Measurements from ENCODE around the gene FAM120A. TPM values are rescaled to one million over a fixed set of nuclear protein-coding genes. Genes with fewer than 3 reads are reported as not detected.

FAM120A gene
- polyA plus RNA-seq, 5 donors: 62.3 to 75.1 (median 67.0) TPM

GRCh38 chr9:93552923-93553322 is 101.4 kb downstream of the FAM120A start:
- no peak for DNase-seq

GRCh38 chr9:93555370-93555769 is 103.9 kb downstream of the FAM120A start:
- DNase-seq: no peak

- no peak for DNase-seq
Measured at GRCh38 chr9:93557366-93558137, 106.1 kb downstream of the FAM120A start.

- no peak for DNase-seq
Measured at GRCh38 chr9:93558503-93558902, 107.0 kb downstream of the FAM120A start.

- DNase-seq: no peak
Measured at GRCh38 chr9:93560991-93561390, 109.5 kb downstream of the FAM120A start.

- DNase-seq: no peak
Measured at GRCh38 chr9:93562157-93562556, 110.7 kb downstream of the FAM120A start.

GRCh38 chr9:93565089-93565488 is 113.6 kb downstream of the FAM120A start:
- DNase-seq: no peak

- peak; percentile 97 for DNase-seq
Measured at GRCh38 chr9:93566408-93567270, 115.2 kb downstream of the FAM120A start.

- peak; percentile 22 to 27 for DNase-seq
Measured at GRCh38 chr9:93567271-93567959, 115.9 kb downstream of the FAM120A start.

- DNase-seq: no peak
Measured at GRCh38 chr9:93568169-93568568, 116.7 kb downstream of the FAM120A start.

- DNase-seq: no peak
Measured at GRCh38 chr9:93569621-93570174, 118.2 kb downstream of the FAM120A start.

- no peak for DNase-seq
Measured at GRCh38 chr9:93572221-93572620, 120.7 kb downstream of the FAM120A start.

- no peak for DNase-seq
Measured at GRCh38 chr9:93572636-93573515, 121.4 kb downstream of the FAM120A start.

GRCh38 chr9:93573516-93573828 is 122.0 kb downstream of the FAM120A start:
- no peak for DNase-seq

GRCh38 chr9:93574091-93574899 is 122.8 kb downstream of the FAM120A start:
- DNase-seq: no peak

GRCh38 chr9:93574900-93575795 is 123.7 kb downstream of the FAM120A start:
- DNase-seq: no peak

- peak; percentile 45 to 50 for DNase-seq
Measured at GRCh38 chr9:93575796-93576257, 124.3 kb downstream of the FAM120A start.

GRCh38 chr9:93576258-93577077 is 125.0 kb downstream of the FAM120A start, which contains the start of gene PHF2:
Gene PHF2 (plus strand): TSS chr9:93576584. CDS start chr9:93576774, 190 bp downstream.
- DNase-seq: peak in 1 of 2 donors; percentile 28
